HG03378 (cell line): ENCODE results near the gene ELP4.

Source experiments
- ATAC-seq: cut with Tn5 transposase; IDR thresholded peaks from one replicate; pipeline ENCODE4 v1.9.1; 2021; ENCODE audit warnings: mild to moderate bottlenecking, moderate library complexity; ENCODE audit not compliant: unreplicated experiment

ELP4 gene

GRCh38 chr11:31808721-31809540 is 299.4 kb downstream of the ELP4 start:
- no peak for ATAC-seq

- no peak for ATAC-seq
Observed at GRCh38 chr11:31809541-31809856, 299.9 kb downstream of the ELP4 start.

GRCh38 chr11:31809857-31810778 is 300.6 kb downstream of the ELP4 start:
- no peak for ATAC-seq

- ATAC-seq: peak; percentile 85
Observed at GRCh38 chr11:31810779-31811647, 301.4 kb downstream of the ELP4 start, which contains the start of gene PAX6. Gene PAX6, minus strand, starts transcription at chr11:31811322. Its CDS starts 4,911 bp downstream, at chr11:31806411.

GRCh38 chr11:31812383-31813381 is 303.1 kb downstream of the ELP4 start:
- ATAC-seq: no peak

- no peak for ATAC-seq
Observed at GRCh38 chr11:31813391-31814175, 304.0 kb downstream of the ELP4 start.

GRCh38 chr11:31814176-31814868 is 304.8 kb downstream of the ELP4 start:
- ATAC-seq: no peak

- ATAC-seq: no peak
Observed at GRCh38 chr11:31815711-31816467, 306.3 kb downstream of the ELP4 start.

GRCh38 chr11:31816468-31817053 is 307.0 kb downstream of the ELP4 start:
- ATAC-seq: no peak

GRCh38 chr11:31817054-31817620 is 307.6 kb downstream of the ELP4 start:
- no peak for ATAC-seq

GRCh38 chr11:31817621-31818424 is 308.3 kb downstream of the ELP4 start:
- no peak for ATAC-seq

- no peak for ATAC-seq
Observed at GRCh38 chr11:31818425-31818755, 308.8 kb downstream of the ELP4 start.

- no peak for ATAC-seq
Observed at GRCh38 chr11:31818874-31819331, 309.3 kb downstream of the ELP4 start.

GRCh38 chr11:31819621-31820437 is 310.3 kb downstream of the ELP4 start:
- ATAC-seq: no peak

- ATAC-seq: no peak
Observed at GRCh38 chr11:31820438-31820818, 310.9 kb downstream of the ELP4 start.
